Mesenchymal stem cell (in vitro differentiated cells and primary cell): ENCODE data around the gene ZSCAN22.

Source experiments
- DNase-seq: peaks from one replicate; pipeline ENCODE4 v3.0.0-alpha.2; 2013
- H2AFZ ChIP-seq: one replicate; pipeline ENCODE4 v1.6.1; 2013; ENCODE audit warnings: low read depth, mild to moderate bottlenecking, control low read depth, inconsistent platforms, low read length, moderate library complexity
- H2AK5ac ChIP-seq: 2 replicates; pipeline ENCODE4 v1.6.1; 2013; ENCODE audit warnings: low read length, moderate library complexity, mild to moderate bottlenecking, inconsistent platforms; ENCODE audit not compliant: severe bottlenecking
- H2BK120ac ChIP-seq: one replicate; pipeline ENCODE4 v1.6.1; 2013; ENCODE audit warnings: low read depth, mild to moderate bottlenecking, inconsistent platforms, low read length, moderate library complexity
- H2BK12ac ChIP-seq, 2 experiments: one replicate each; pipeline ENCODE4 v1.6.1; 2013; ENCODE audit warnings: inconsistent platforms in 2 of 2, low read length in 2 of 2, mild to moderate bottlenecking in 2 of 2, moderate library complexity in 2 of 2, control low read depth in 1 of 2
- H2BK15ac ChIP-seq: one replicate; pipeline ENCODE4 v1.6.1; 2013; ENCODE audit warnings: mild to moderate bottlenecking, low read depth, inconsistent platforms; ENCODE audit not compliant: poor library complexity, severe bottlenecking
- H2BK5ac ChIP-seq: 2 replicates; pipeline ENCODE4 v1.6.1; 2013; ENCODE audit warnings: low read depth, mild to moderate bottlenecking, low read length, control low read depth, inconsistent platforms; ENCODE audit not compliant: poor library complexity, severe bottlenecking
- H3K14ac ChIP-seq, 2 experiments: one replicate each; pipeline ENCODE4 v1.6.1; 2013; ENCODE audit warnings: inconsistent platforms in 2 of 2, low read length in 2 of 2, control low read depth in 1 of 2, mild to moderate bottlenecking in 1 of 2, moderate library complexity in 1 of 2
- H3K18ac ChIP-seq, 2 experiments: one replicate each; pipeline ENCODE4 v1.6.1; 2013; ENCODE audit warnings: inconsistent platforms in 2 of 2, low read length in 2 of 2, control low read depth in 1 of 2, low read depth in 1 of 2, mild to moderate bottlenecking in 1 of 2
- H3K23ac ChIP-seq, 2 experiments: one replicate each; pipeline ENCODE4 v1.6.1; 2013; ENCODE audit warnings: inconsistent platforms in 2 of 2, low read length in 2 of 2, mild to moderate bottlenecking in 2 of 2, moderate library complexity in 2 of 2, control low read depth in 1 of 2
- H3K27ac ChIP-seq: 2 replicates; pipeline ENCODE4 v1.5.1; 2013; ENCODE audit warnings: mild to moderate bottlenecking, moderate library complexity, low read length, control low read depth, inconsistent platforms; ENCODE audit not compliant: poor library complexity, severe bottlenecking
- H3K27me3 ChIP-seq, 2 experiments: 2 replicates each; pipeline versions ENCODE4 v1.6.1 to v1.7.0; 2013; ENCODE audit warnings: low read length in 2 of 2, mild to moderate bottlenecking in 2 of 2, moderate library complexity in 2 of 2, control low read depth in 1 of 2, inconsistent platforms in 1 of 2; ENCODE audit not compliant: control insufficient read depth in 1 of 2, insufficient read depth in 1 of 2
- H3K36me3 ChIP-seq, 2 experiments: 2 replicates each; pipeline versions ENCODE4 v1.6.1 to v1.7.0; 2013; ENCODE audit warnings: low read length in 2 of 2, control low read depth in 1 of 2, inconsistent platforms in 1 of 2, low read depth in 1 of 2, mild to moderate bottlenecking in 1 of 2; ENCODE audit not compliant: insufficient read depth in 2 of 2, control insufficient read depth in 1 of 2
- H3K4ac ChIP-seq, 2 experiments: one replicate each; pipeline ENCODE4 v1.6.1; 2013; ENCODE audit warnings: inconsistent platforms in 2 of 2, low read length in 2 of 2, mild to moderate bottlenecking in 2 of 2, moderate library complexity in 2 of 2, control low read depth in 1 of 2, low read depth in 1 of 2
- H3K4me1 ChIP-seq: 2 replicates; pipeline ENCODE4 v1.6.1; 2013; ENCODE audit warnings: low read depth, low read length, control low read depth; ENCODE audit not compliant: control insufficient read depth, insufficient read depth
- H3K4me2 ChIP-seq: 2 replicates; pipeline ENCODE4 v1.6.1; 2013; ENCODE audit warnings: low read length, mild to moderate bottlenecking, inconsistent platforms; ENCODE audit not compliant: poor library complexity, severe bottlenecking
- H3K4me3 ChIP-seq, 2 experiments: 2 replicates each; pipeline versions ENCODE4 v1.5.1 to v1.7.0; 2013; ENCODE audit warnings: low read length in 2 of 2, mild to moderate bottlenecking in 2 of 2, control low read depth in 1 of 2, low read depth in 1 of 2; ENCODE audit not compliant: insufficient read depth in 1 of 2
- H3K79me1 ChIP-seq: replicated peaks from 2 replicates; pipeline ENCODE4 v1.6.1; 2013; ENCODE audit warnings: mild to moderate bottlenecking, control low read depth, low read length, inconsistent platforms; ENCODE audit not compliant: poor library complexity, severe bottlenecking
- H3K9ac ChIP-seq: 2 replicates; pipeline ENCODE4 v1.7.0; 2013; ENCODE audit warnings: mild to moderate bottlenecking, low read length, moderate library complexity
- H3K9me3 ChIP-seq: 2 replicates; pipeline ENCODE4 v1.7.0; 2013; ENCODE audit warnings: mild to moderate bottlenecking, low read length; ENCODE audit not compliant: control insufficient read depth
- H4K8ac ChIP-seq: one replicate; pipeline ENCODE4 v1.6.1; 2013; ENCODE audit warnings: inconsistent platforms, mild to moderate bottlenecking, low read length, moderate library complexity
- H4K91ac ChIP-seq: one replicate; pipeline ENCODE4 v1.6.1; 2013; ENCODE audit warnings: mild to moderate bottlenecking, low read length, inconsistent platforms
- WGBS: methylation state at CpG from one replicate; pipeline ENCODE4 v1.1.7; 2013; ENCODE audit warnings: mixed read lengths; 5-methylcytosine and 5-hydroxymethylcytosine counted together

Gene ZSCAN22

DNA sequence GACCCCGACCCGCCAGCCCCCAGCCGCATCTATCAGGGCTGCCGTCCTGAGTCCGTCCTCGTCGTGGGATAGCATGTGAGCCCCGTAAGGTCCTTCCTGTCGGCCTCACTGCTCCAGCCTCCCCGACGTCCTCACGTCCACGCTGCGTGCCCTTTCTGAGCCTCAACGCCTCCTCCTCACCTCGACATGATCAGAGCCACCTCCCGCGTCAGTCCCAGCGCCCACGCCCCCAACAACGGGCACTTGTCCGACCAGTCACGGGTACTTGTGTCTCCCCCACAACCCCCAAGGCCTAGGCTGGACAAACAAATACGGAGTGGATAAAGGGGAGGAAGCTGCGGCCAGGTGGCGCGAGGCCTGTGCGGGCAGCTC, 35.1 kb downstream of the ZSCAN22 start:
- Histone ChIP-seq H3K4ac (peak overlapping the region; percentile 71 to 90), H2BK12ac (no peak overlapping the region), H3K14ac (peak overlapping the region in 1 of 2 experiments; percentile 93), H3K4me2 (peak overlapping the region; percentile 58), H3K27me3 (peaks cover 0 to 8% of the 10 kb centered on the region in 2 experiments), H3K27ac (peak overlapping the region; percentile 84), H3K36me3 (peaks cover 0 to 10% of the 10 kb centered on the region in 2 experiments), H3K9me3 (no peaks in the 10 kb centered on the region), H2AK5ac (peak overlapping the region; percentile 78), H2BK15ac (no peak overlapping the region), H2BK5ac (peak overlapping the region; percentile 67), H4K91ac (peak overlapping the region; percentile 94), H4K8ac (peak overlapping the region; percentile 100), H3K4me3 (peak overlapping the region; percentile 67 to 97), H3K4me1 (peaks cover 11% of the 10 kb centered on the region), H3K18ac (peak overlapping the region; percentile 60 to 91), H2BK120ac (peak overlapping the region; percentile 94), H2AFZ (peak overlapping the region; percentile 68), H3K9ac (peak overlapping the region; percentile 99), H3K79me1 (peaks cover 2% of the 10 kb centered on the region), H3K23ac (no peak overlapping the region)
- WGBS: 10% methylated on average over 27 of the region's 28 CpGs
- no peak for DNase-seq

DNA sequence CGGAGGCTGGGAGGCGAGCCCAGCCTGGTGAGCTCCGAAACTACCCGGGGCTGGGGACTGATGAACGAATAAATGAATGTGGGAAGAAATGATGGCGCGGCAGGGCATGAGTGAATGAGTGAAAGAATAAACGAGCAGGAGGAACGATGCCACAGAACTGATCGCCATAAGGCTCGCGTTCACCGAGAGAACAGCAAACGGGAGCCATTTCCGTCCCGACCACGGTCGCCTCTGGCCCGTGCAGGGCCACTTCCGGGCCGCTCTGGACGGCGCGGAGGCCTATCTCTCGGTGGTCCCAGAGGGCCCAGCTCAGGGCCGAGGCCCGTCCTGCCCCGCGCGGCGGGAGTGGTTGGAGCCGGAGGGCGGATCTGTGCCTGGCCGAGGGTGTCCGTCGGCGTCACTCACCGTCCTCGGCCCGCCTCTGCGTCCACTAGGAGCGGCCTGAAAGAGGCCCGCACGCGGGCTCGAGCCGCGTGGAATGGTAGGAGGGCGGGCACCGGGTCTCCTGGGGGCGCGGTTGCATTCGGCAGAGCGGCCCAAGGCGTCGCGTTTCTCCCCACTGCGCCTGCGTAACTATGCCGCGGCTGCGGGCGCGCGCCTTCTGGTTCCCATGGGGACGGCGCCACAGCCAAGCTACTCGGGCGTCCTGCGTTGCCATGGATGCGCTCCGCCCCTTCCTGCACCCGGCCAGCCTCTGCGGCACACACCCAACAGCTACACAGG, 35.6 kb downstream of the ZSCAN22 start, which contains the start of gene ZNF497:
Gene ZNF497, minus strand, starts transcription at position 480 of the 723 bp plus-strand sequence. CDS start 5,116 bp downstream, outside the sequence.
- peak within 1 kb of the TSS; percentile 58 for H3K4me2 ChIP-seq

DNA sequence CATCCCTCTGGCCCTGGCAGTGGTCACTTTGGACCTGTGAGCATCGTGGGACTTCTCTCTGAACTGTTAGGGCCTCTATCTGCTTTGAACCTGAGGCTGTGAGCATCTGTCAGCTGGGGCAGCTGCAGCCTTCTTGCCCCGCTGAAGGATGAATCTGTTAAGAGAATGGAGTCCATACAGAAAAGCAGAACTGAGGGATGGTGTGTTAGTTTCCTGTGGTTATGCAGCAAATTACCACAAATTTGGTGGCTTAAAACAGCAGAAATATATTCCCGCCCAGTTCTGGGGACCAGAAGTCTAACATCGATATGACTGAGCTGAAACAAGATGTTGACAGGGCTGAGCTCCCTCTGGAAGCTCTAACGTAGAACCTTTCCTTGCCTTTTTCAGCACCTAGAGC, 37.4 kb downstream of the ZSCAN22 start:
- DNase-seq: no peak
- Histone ChIP-seq H2AFZ (no peak overlapping the region), H3K9ac (no peak overlapping the region), H2AK5ac (no peak overlapping the region), H4K91ac (no peak overlapping the region), H3K14ac (no peak overlapping the region), H3K4me1 (peaks cover 8% of the 10 kb centered on the region), H3K4ac (no peak overlapping the region), H3K27ac (no peak overlapping the region), H3K4me2 (no peak overlapping the region), H3K9me3 (no peaks in the 10 kb centered on the region), H4K8ac (no peak overlapping the region), H2BK12ac (no peak overlapping the region), H3K23ac (no peak overlapping the region), H2BK15ac (no peak overlapping the region), H3K18ac (no peak overlapping the region), H3K27me3 (no peaks in the 10 kb centered on the region), H3K36me3 (peaks cover 0 to 31% of the 10 kb centered on the region in 2 experiments), H2BK5ac (no peak overlapping the region), H3K79me1 (no peaks in the 10 kb centered on the region), H2BK120ac (no peak overlapping the region), H3K4me3 (no peak overlapping the region)
- WGBS: 97% methylated on average over 5 of the region's 5 CpGs

More for the DNA sequence above, 35.6 kb downstream of the ZSCAN22 start, which contains the start of gene ZNF497:
- Histone ChIP-seq H2BK5ac (peak within 1 kb of the TSS; percentile 67), H3K18ac (peak within 1 kb of the TSS; percentile 60 to 91), H3K4me1 (peaks cover 11% of the 10 kb centered on the region), H3K9me3 (no peaks in the 10 kb centered on the region), H2BK15ac (peak within 1 kb of the TSS; percentile 96), H2AFZ (peak within 1 kb of the TSS; percentile 74), H2BK12ac (no peak within 1 kb of the TSS), H2BK120ac (peak within 1 kb of the TSS; percentile 94), H3K14ac (peak within 1 kb of the TSS in 1 of 2 experiments; percentile 93), H3K23ac (no peak within 1 kb of the TSS), H3K27me3 (peaks cover 0 to 5% of the 10 kb centered on the region in 2 experiments), H4K8ac (peak within 1 kb of the TSS; percentile 100), H3K9ac (peak within 1 kb of the TSS; percentile 99), H3K4me3 (peak within 1 kb of the TSS; percentile 67 to 97), H3K79me1 (peaks cover 2% of the 10 kb centered on the region), H3K27ac (peak within 1 kb of the TSS; percentile 84), H3K36me3 (peaks cover 0 to 14% of the 10 kb centered on the region in 2 experiments), H4K91ac (peak within 1 kb of the TSS; percentile 94), H2AK5ac (peak within 1 kb of the TSS; percentile 78), H3K4ac (peak within 1 kb of the TSS; percentile 71 to 90)
- peak; percentile 97 for DNase-seq
- under 1% methylated on average over 52 of the region's 74 CpGs for WGBS

- no peak overlapping the region for H3K9ac ChIP-seq
- no peak overlapping the region for H3K4ac ChIP-seq
- no peak overlapping the region for H3K23ac ChIP-seq
- WGBS: 88% methylated on average over 32 of the region's 32 CpGs
- H2AK5ac ChIP-seq: no peak overlapping the region
- H2BK12ac ChIP-seq: no peak overlapping the region
- H3K14ac ChIP-seq: no peak overlapping the region
- no peak overlapping the region for H4K8ac ChIP-seq
- H3K27ac ChIP-seq: no peak overlapping the region
- no peak overlapping the region for H2AFZ ChIP-seq
- no peak overlapping the region for H3K4me3 ChIP-seq
- H2BK15ac ChIP-seq: no peak overlapping the region
- H3K9me3 ChIP-seq: no peaks in the 10 kb centered on the region
- DNase-seq: no peak
- H3K4me2 ChIP-seq: no peak overlapping the region
- no peaks in the 10 kb centered on the region for H3K27me3 ChIP-seq
- no peaks in the 10 kb centered on the region for H3K79me1 ChIP-seq
- H3K36me3 ChIP-seq: peaks cover 0 to 35% of the 10 kb centered on the region in 2 experiments
- no peak overlapping the region for H3K18ac ChIP-seq
- no peak overlapping the region for H2BK5ac ChIP-seq
- H3K4me1 ChIP-seq: peaks cover 4% of the 10 kb centered on the region
- no peak overlapping the region for H2BK120ac ChIP-seq
- H4K91ac ChIP-seq: no peak overlapping the region
These were observed 40.0 kb downstream of the ZSCAN22 start for GRCh38 chr19:58366585-58367430.
